Suprapubic skin (tissue), 4 donors: ENCODE results near the gene FSTL4. TPM values are rescaled to one million over a fixed set of nuclear protein-coding genes. Genes with fewer than 3 reads are reported as not detected.

Experiments
- DNase-seq, 2 donors: peaks; one replicate each; pipeline ENCODE4 v3.0.0-alpha.2; 2019; ENCODE audit warnings: low spot score in 2 of 2
- H3K27ac ChIP-seq: fragments of 200-600 bp; sonication (generic); one replicate; pipeline ENCODE4 v1.5.1; 2019
- H3K27me3 ChIP-seq: fragments of 200-600 bp; sonication (generic); one replicate; pipeline ENCODE4 v1.5.1; 2019
- H3K36me3 ChIP-seq: fragments of 200-600 bp; sonication (generic); one replicate; pipeline ENCODE4 v1.5.1; 2019
- H3K4me1 ChIP-seq: fragments of 200-600 bp; sonication (generic); one replicate; pipeline ENCODE4 v1.5.1; 2019
- H3K4me3 ChIP-seq: fragments of 200-600 bp; sonication (generic); one replicate; pipeline ENCODE4 v1.5.1; 2019; ENCODE audit warnings: mild to moderate bottlenecking
- H3K9me3 ChIP-seq: fragments of 200-600 bp; sonication (generic); one replicate; pipeline ENCODE4 v1.5.1; 2019
- CTCF ChIP-seq, 2 donors: fragments of 200-600 bp in 1 of 2; fragments of 450-650 bp in 1 of 2; sonication (generic) in 1 of 2; IDR thresholded peaks; one replicate each; pipeline ENCODE4 v1.5.1; 2016 to 2019; ENCODE audit warnings: antibody characterized with exemption in 2 of 2, mild to moderate bottlenecking in 1 of 2, moderate library complexity in 1 of 2
- EP300 ChIP-seq: sonication (generic); formaldehyde crosslinking; IDR thresholded peaks from one replicate; pipeline ENCODE4 v1.6.1; 2017; ENCODE audit warnings: antibody characterized with exemption
- POLR2A ChIP-seq, 2 donors: fragments of 450-650 bp; IDR thresholded peaks; one replicate each; pipeline ENCODE4 v1.6.1; 2017; ENCODE audit warnings: antibody characterized with exemption in 2 of 2, mild to moderate bottlenecking in 2 of 2, moderate library complexity in 2 of 2
- POLR2AphosphoS5 ChIP-seq, 3 donors: sonication (generic); formaldehyde crosslinking; IDR thresholded peaks; one replicate each; pipeline ENCODE4 v1.6.1; 2017; ENCODE audit warnings: antibody characterized with exemption in 3 of 3
- WGBS: methylation state at CpG from one replicate; pipeline ENCODE4 v1.1.5; 2018; 5-methylcytosine and 5-hydroxymethylcytosine counted together
- total RNA-seq, 4 donors: library from RNA; depleted of rRNA; stranded (reverse); fragments of >200 nt; gene quantifications; one replicate each; pipeline ENCODE4 v1.1.0, GENCODE V29; 2016

Gene FSTL4
- total RNA-seq, 4 donors from 2014 or later = 2.3 to 6.4 (median 5.8) TPM

GRCh38 chr5:133321286-133321832, 291.0 kb downstream of the FSTL4 start:
- Histone ChIP-seq H3K27ac (no peak overlapping the region), H3K4me1 (no peaks in the 10 kb centered on the region), H3K4me3 (no peak overlapping the region), H3K27me3 (no peaks in the 10 kb centered on the region), H3K36me3 (no peaks in the 10 kb centered on the region), H3K9me3 (no peaks in the 10 kb centered on the region)
- 85% methylated on average over 12 of the region's 13 CpGs for WGBS
- DNase-seq = no peak
- TF ChIP-seq POLR2A (IDR thresholded peaks at IDR 0.05) (no peak), EP300 (no peak), CTCF (IDR thresholded peaks at IDR 0.05) (no peak), POLR2AphosphoS5 (IDR thresholded peaks at IDR 0.05) (no peak)

- no peaks in the 10 kb centered on the region for H3K9me3 ChIP-seq
- H3K4me3 ChIP-seq = no peak overlapping the region
- no peaks in the 10 kb centered on the region for H3K36me3 ChIP-seq
- H3K4me1 ChIP-seq = no peaks in the 10 kb centered on the region
- TF ChIP-seq CTCF (IDR thresholded peaks at IDR 0.05) (no peak), POLR2A (IDR thresholded peaks at IDR 0.05) (no peak), POLR2AphosphoS5 (IDR thresholded peaks at IDR 0.05) (no peak), EP300 (no peak)
- H3K27me3 ChIP-seq = no peaks in the 10 kb centered on the region
- WGBS = 83% methylated on average over 5 of the region's 5 CpGs
- no peak for DNase-seq
- H3K27ac ChIP-seq = no peak overlapping the region
Observed at GRCh38 chr5:133319905-133320520, 292.3 kb downstream of the FSTL4 start.

- no peak overlapping the region for H3K27ac ChIP-seq
- H3K4me1 ChIP-seq = no peaks in the 10 kb centered on the region
- no peaks in the 10 kb centered on the region for H3K9me3 ChIP-seq
- H3K36me3 ChIP-seq = no peaks in the 10 kb centered on the region
- H3K27me3 ChIP-seq = no peaks in the 10 kb centered on the region
- WGBS = 95% methylated on average over 5 of the region's 5 CpGs
- no peak overlapping the region for H3K4me3 ChIP-seq
- no peak for DNase-seq
- no peak for TF ChIP-seq POLR2AphosphoS5 (IDR thresholded peaks at IDR 0.05)
- no peak for TF ChIP-seq CTCF (IDR thresholded peaks at IDR 0.05)
- no peak for TF ChIP-seq POLR2A (IDR thresholded peaks at IDR 0.05)
- TF ChIP-seq EP300 = no peak
Observed at GRCh38 chr5:133319244-133319643, 293.1 kb downstream of the FSTL4 start.

- no peaks in the 10 kb centered on the region for H3K36me3 ChIP-seq
- TF ChIP-seq CTCF (IDR thresholded peaks at IDR 0.05) (no peak), POLR2A (IDR thresholded peaks at IDR 0.05) (no peak)
- WGBS = 77% methylated on average over 1 of the region's 1 CpG
- H3K27me3 ChIP-seq = no peaks in the 10 kb centered on the region
- no peak for DNase-seq
- H3K27ac ChIP-seq = no peak overlapping the region
- H3K4me1 ChIP-seq = no peaks in the 10 kb centered on the region
- no peaks in the 10 kb centered on the region for H3K9me3 ChIP-seq
- H3K4me3 ChIP-seq = no peak overlapping the region
Observed at GRCh38 chr5:133317558-133317957, 294.8 kb downstream of the FSTL4 start.

- no peaks in the 10 kb centered on the region for H3K36me3 ChIP-seq
- TF ChIP-seq POLR2A (IDR thresholded peaks at IDR 0.05) (no peak), EP300 (no peak), POLR2AphosphoS5 (IDR thresholded peaks at IDR 0.05) (no peak), CTCF (IDR thresholded peaks at IDR 0.05) (no peak)
- H3K27ac ChIP-seq = no peak overlapping the region
- H3K4me3 ChIP-seq = no peak overlapping the region
- H3K4me1 ChIP-seq = no peaks in the 10 kb centered on the region
- H3K9me3 ChIP-seq = no peaks in the 10 kb centered on the region
- H3K27me3 ChIP-seq = no peaks in the 10 kb centered on the region
- DNase-seq = no peak
- 87% methylated on average over 21 of the region's 22 CpGs for WGBS
Observed at GRCh38 chr5:133316346-133317343, 295.7 kb downstream of the FSTL4 start.
